HCT116 (cell line): Measurements from ENCODE around the gene VARS1. TPM values are rescaled to one million over a fixed set of nuclear protein-coding genes. Genes with fewer than 3 reads are reported as not detected.
"Not testable (repeated sequence)": the region's sequence is repeated elsewhere in the genome, so short reads cannot be mapped to it uniquely, and the experiment has no call there.

Experiments used
- ATAC-seq: fragments of 200-7000 bp; cut with Tn5 transposase; 2 replicates; pipeline ENCODE4 v1.9.1; 2020; ENCODE audit warnings: mild to moderate bottlenecking, moderate library complexity
- BruUV-seq: library from RNA; stranded (reverse); fragments of 400-500 nt; replicated peaks from 2 replicates; lab custom pipeline; 2021; lab: Mats Ljungman, UMichigan
- CTCF ChIA-PET: fragments of 300-600 bp; sonication (Branson Sonifier 250); formaldehyde crosslinking; loops from one replicate; lab custom pipeline; 2021; ENCODE audit warnings: antibody characterized with exemption; lab: Charles Lee
- POLR2A ChIA-PET: fragments of 300-600, 350-600 bp; sonication (Branson Sonifier 250); formaldehyde crosslinking; loops from one replicate; lab custom pipeline; 2021; ENCODE audit warnings: antibody characterized with exemption; lab: Charles Lee
- RAD21 ChIA-PET, 2 experiments: fragments of 300-600 bp; sonication (Branson Sonifier 250); formaldehyde crosslinking; loops; one replicate each; lab custom pipeline; 2023; ENCODE audit warnings: low total read pairs in 2 of 2; ENCODE audit not compliant: uncharacterized antibody in 2 of 2, unreplicated experiment in 2 of 2, low non-redundant PET in 1 of 2; lab: Charles Lee
- DNase-seq: peaks from one replicate; pipeline ENCODE4 v3.0.0-alpha.2; 2010; ENCODE audit warnings: low read depth, low spot score
- H2AFZ ChIP-seq: fragments of 200-600 bp; shearing (Covaris generic), sonication (generic); 2 replicates; pipeline ENCODE4 v1.6.1; 2017; ENCODE audit warnings: low read depth, mixed run types, mixed read lengths, antibody characterized with exemption, low read length; ENCODE audit not compliant: poor library complexity, severe bottlenecking
- H3K27ac ChIP-seq: 2 replicates; pipeline ENCODE4 v1.5.1; 2012; ENCODE audit warnings: low read depth, low read length
- H3K27me3 ChIP-seq: fragments of 200-600 bp; sonication (generic); 2 replicates; pipeline ENCODE4 v1.6.1; 2016; ENCODE audit warnings: mixed run types, low read length, mixed read lengths; ENCODE audit not compliant: insufficient read depth
- H3K36me3 ChIP-seq, 2 experiments: fragments of 200-500 bp in 1 of 2; fragments of 200-600 bp in 1 of 2; sonication (Bioruptor generic) in 1 of 2; sonication (generic) in 1 of 2; 2 replicates each; pipeline versions ENCODE4 v1.5.1 to v1.6.1; 2014 to 2016; ENCODE audit warnings: low read length in 2 of 2, inconsistent platforms in 1 of 2, mixed read lengths in 1 of 2, mixed run types in 1 of 2; ENCODE audit not compliant: insufficient read depth in 2 of 2, control insufficient read depth in 1 of 2
- H3K4me1 ChIP-seq, 2 experiments: fragments of 200-600 bp in 1 of 2; sonication (generic) in 1 of 2; 2 replicates each; pipeline versions ENCODE4 v1.5.1 to v1.6.1; 2012 to 2017; ENCODE audit warnings: low read length in 2 of 2, inconsistent platforms in 1 of 2, mild to moderate bottlenecking in 1 of 2, mixed read lengths in 1 of 2, mixed run types in 1 of 2, moderate library complexity in 1 of 2; ENCODE audit not compliant: insufficient read depth in 2 of 2, control insufficient read depth in 1 of 2
- H3K4me2 ChIP-seq: fragments of 200-600 bp; sonication (generic); 2 replicates; pipeline ENCODE4 v1.6.1; 2017; ENCODE audit warnings: mixed run types, low read length, mixed read lengths
- H3K4me3 ChIP-seq, 2 experiments: fragments of 200-600 bp in 1 of 2; sonication (generic) in 1 of 2; replicated peaks in 1 of 2; 2 replicates each; pipeline ENCODE4 v1.5.1; 2011 to 2016; ENCODE audit warnings: low read length in 2 of 2, control low read depth in 1 of 2, low read depth in 1 of 2, mild to moderate bottlenecking in 1 of 2, mixed read lengths in 1 of 2, mixed run types in 1 of 2
- H3K79me2 ChIP-seq: fragments of 200-600 bp; sonication (generic); 2 replicates; pipeline ENCODE4 v1.6.1; 2017; ENCODE audit warnings: mild to moderate bottlenecking, mixed run types, low read length, moderate library complexity, mixed read lengths; ENCODE audit not compliant: insufficient read depth
- H3K9ac ChIP-seq: fragments of 200-600 bp; sonication (generic); 2 replicates; pipeline ENCODE4 v1.6.1; 2016; ENCODE audit warnings: low read length, mixed read lengths
- H3K9me2 ChIP-seq: fragments of 200-600 bp; sonication (generic), shearing (Covaris generic); 2 replicates; pipeline ENCODE4 v1.6.1; 2017; ENCODE audit warnings: mixed run types, mild to moderate bottlenecking, moderate library complexity; ENCODE audit not compliant: insufficient read depth
- H3K9me3 ChIP-seq, 2 experiments: fragments of 200-500 bp in 1 of 2; fragments of 200-600 bp in 1 of 2; sonication (Bioruptor generic) in 1 of 2; sonication (generic) in 1 of 2; 2 replicates each; pipeline ENCODE4 v1.6.1; 2014 to 2017; ENCODE audit warnings: low read length in 2 of 2, mixed read lengths in 2 of 2, inconsistent platforms in 1 of 2, low read depth in 1 of 2, mild to moderate bottlenecking in 1 of 2, mixed run types in 1 of 2, moderate library complexity in 1 of 2; ENCODE audit not compliant: control insufficient read depth in 1 of 2, insufficient read depth in 1 of 2
- H4K20me1 ChIP-seq: fragments of 200-600 bp; sonication (generic), shearing (Covaris generic); 2 replicates; pipeline ENCODE4 v1.6.1; 2017; ENCODE audit warnings: mixed run types, mild to moderate bottlenecking, moderate library complexity; ENCODE audit not compliant: insufficient read depth
- EGR1 ChIP-seq: IDR thresholded peaks from 2 replicates; pipeline ENCODE4 v1.6.1; 2012; ENCODE audit warnings: low read depth
- POLR2A ChIP-seq: IDR thresholded peaks from 2 replicates; pipeline ENCODE4 v1.7.0; 2011; ENCODE audit warnings: borderline replicate concordance; ENCODE audit not compliant: insufficient read depth, insufficient read length; ENCODE audit errors: extremely low read depth
- POLR2AphosphoS5 ChIP-seq: IDR thresholded peaks from 2 replicates; pipeline ENCODE4 v1.6.1; 2011; ENCODE audit warnings: mild to moderate bottlenecking, low read depth, low read length, moderate library complexity
- intact Hi-C: fragments of 100-400 bp; cut with micrococcal nuclease; formaldehyde crosslinking; loops from 2 replicates; pipeline ENCODE4 v1.10.0; 2022
- total RNA-seq: library from RNA; stranded (reverse); gene quantifications from one replicate; pipeline ENCODE4 v1.2.1, GENCODE V29; 2021; ENCODE audit not compliant: unreplicated experiment

Gene VARS1
- total RNA-seq, 1 experiment from 2014 or later, result 254 TPM

DNA sequence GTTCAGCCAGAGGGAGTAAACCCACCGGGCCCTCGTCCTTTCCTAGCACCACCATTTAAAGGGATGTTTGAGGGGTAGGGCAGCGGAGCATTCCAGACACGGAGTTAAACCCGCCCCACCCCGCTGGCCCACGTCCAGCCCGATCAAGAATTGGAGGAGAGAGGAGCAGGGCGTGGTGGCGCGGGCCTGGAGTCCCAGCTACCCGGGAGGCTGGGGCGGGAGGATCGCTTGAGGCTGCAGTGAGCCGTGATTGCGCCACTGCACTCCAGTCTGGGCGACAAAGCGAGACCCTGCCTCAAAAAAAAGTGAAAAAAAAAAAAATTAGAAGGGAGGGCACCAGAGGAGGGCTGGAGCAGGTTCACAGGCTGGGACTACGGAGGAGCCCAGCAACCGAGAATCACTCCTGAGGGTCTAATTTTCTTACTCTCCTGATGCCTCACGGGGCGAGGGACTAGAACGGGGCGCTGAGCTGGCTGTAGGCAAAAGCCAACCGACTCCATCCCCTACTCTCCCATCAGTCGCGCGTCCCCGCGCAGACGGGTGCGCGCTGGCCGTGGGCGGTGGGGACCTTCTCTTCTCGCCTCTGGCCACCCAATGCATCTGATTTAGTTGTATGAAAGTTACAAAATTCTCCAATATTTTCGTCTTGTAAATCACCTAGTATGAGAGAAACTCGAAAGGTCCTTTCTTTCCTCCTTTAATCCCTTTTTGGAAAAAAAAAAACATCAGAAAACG is 25.9 kb upstream of the VARS1 start:
- intact Hi-C loops, result no loop called here
- Histone ChIP-seq H4K20me1 (no peaks in the 10 kb centered on the region), H3K36me3 (no peaks in the 10 kb centered on the region), H3K9ac (peak overlapping the region; percentile 74), H3K27me3 (no peaks in the 10 kb centered on the region), H3K79me2 (no peaks in the 10 kb centered on the region), H3K9me3 (no peaks in the 10 kb centered on the region), H3K27ac (peak overlapping the region; percentile 94), H3K4me2 (peak overlapping the region; percentile 91), H3K4me3 (peak overlapping the region; percentile 58 to 65), H3K4me1 (peaks cover 61 to 67% of the 10 kb centered on the region in 2 experiments)
- DNase-seq, result no peak
- ATAC-seq, result peak; percentile 58
- ChIA-PET RAD21 (no interaction called here), POLR2A (interaction anchor here (1.0 to 4.9 kb wide), 3 partner anchors 9 to 82 kb away, joined by 3 to 19 read pairs (median 4); partner anchors contain the start of genes LSM2 and MSH5), CTCF (no interaction called here)
- BruUV-seq, result TSS peak; percentile 71
- TF ChIP-seq POLR2A, result peak; percentile 51
- peak; percentile 39; the same call in 1 of the 2 replicates for TF ChIP-seq POLR2AphosphoS5
- TF ChIP-seq EGR1, result no peak
- TF ChIP-seq, all 23 proteins: peak for 2
- Histone ChIP-seq H3K9me2 (no peaks in the 10 kb centered on the region), H2AFZ (no peak overlapping the region)

GRCh38 chr6:31820399-31820798 is 24.8 kb upstream of the VARS1 start:
- ATAC-seq, intact Hi-C loops, H3K27ac ChIP-seq, H4K20me1 ChIP-seq, H2AFZ ChIP-seq, CTCF ChIA-PET, H3K36me3 ChIP-seq, H3K27me3 ChIP-seq, DNase-seq, H3K9me2 ChIP-seq, BruUV-seq, RAD21 ChIA-PET, H3K4me3 ChIP-seq, H3K79me2 ChIP-seq, H3K9me3 ChIP-seq, H3K9ac ChIP-seq: not testable (repeated sequence)
- POLR2A ChIA-PET, result interaction anchor here (4.9 kb wide), 1 partner anchor 13 kb away, joined by 19 read pairs; the partner anchor contains the start of gene LSM2
- peak overlapping the region; percentile 91; the same call in 1 of the 2 replicates for H3K4me2 ChIP-seq
- peaks cover 50 to 57% of the 10 kb centered on the region in 2 experiments for H3K4me1 ChIP-seq
